Transverse colon (tissue), 3 donors: ENCODE measurements around the gene CEBPB.

Experiments used
- POLR2A ChIP-seq: fragments of 450-650 bp; IDR thresholded peaks from one replicate; pipeline ENCODE4 v1.6.1; 2016; ENCODE audit warnings: antibody characterized with exemption, mild to moderate bottlenecking, moderate library complexity
- TF ChIP-seq, protein P1 (sequence below), 5 experiments: fragments of 200-600 bp in 3 of 5; fragments of 450-650 bp in 2 of 5; sonication (generic) in 3 of 5; IDR thresholded peaks; 1 replicate in 2 of 5; 2 replicates in 3 of 5; pipeline ENCODE4 v1.5.1; 2016 to 2017; ENCODE audit warnings: antibody characterized with exemption in 5 of 5, inconsistent platforms in 3 of 5, mild to moderate bottlenecking in 2 of 5, moderate library complexity in 1 of 5

DNA sequence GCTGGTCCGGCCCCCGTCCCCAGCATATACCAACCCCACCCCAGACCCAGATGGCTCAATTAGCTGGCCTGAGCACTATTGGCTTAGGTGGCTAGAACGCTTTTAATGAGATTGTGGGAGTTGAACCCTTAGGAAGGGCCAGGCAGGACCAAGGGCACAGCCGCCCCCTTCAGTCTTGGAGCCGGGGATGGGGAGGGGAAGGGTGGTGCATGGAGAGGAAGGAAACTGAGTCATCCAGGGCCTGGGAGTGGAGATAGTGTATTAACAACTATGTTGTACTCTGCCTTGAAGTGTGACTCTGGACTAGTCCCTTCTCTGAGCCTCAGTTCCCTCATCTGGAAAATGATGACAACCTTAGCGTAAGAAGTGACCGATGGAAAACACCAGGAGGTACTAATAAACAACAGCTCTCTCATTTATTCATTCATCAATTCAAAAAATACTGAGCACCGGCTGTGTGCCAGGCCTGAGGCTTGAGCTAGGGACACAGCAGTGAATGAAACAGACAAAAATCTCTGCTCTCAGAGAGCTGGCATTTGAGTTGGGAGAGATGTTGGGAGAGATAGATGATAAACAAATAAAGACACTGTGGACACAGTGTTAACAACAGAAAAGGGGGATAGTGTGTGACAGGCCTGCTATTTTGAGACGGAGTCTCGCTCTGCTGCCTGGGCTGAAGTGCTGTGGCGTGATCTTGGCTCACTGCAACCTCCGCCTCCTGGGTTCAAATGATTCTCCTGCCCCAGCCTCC, 48.6 kb upstream of the CEBPB start:
- no peak for TF ChIP-seq POLR2A
- TF ChIP-seq, protein P1, sequence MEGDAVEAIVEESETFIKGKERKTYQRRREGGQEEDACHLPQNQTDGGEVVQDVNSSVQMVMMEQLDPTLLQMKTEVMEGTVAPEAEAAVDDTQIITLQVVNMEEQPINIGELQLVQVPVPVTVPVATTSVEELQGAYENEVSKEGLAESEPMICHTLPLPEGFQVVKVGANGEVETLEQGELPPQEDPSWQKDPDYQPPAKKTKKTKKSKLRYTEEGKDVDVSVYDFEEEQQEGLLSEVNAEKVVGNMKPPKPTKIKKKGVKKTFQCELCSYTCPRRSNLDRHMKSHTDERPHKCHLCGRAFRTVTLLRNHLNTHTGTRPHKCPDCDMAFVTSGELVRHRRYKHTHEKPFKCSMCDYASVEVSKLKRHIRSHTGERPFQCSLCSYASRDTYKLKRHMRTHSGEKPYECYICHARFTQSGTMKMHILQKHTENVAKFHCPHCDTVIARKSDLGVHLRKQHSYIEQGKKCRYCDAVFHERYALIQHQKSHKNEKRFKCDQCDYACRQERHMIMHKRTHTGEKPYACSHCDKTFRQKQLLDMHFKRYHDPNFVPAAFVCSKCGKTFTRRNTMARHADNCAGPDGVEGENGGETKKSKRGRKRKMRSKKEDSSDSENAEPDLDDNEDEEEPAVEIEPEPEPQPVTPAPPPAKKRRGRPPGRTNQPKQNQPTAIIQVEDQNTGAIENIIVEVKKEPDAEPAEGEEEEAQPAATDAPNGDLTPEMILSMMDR (IDR thresholded peaks at IDR 0.05) = no peak
